Adrenal gland (tissue), 5 donors: Measurements from ENCODE around the gene ARHGEF26.

ENCODE experiments used
- CTCF ChIP-seq, 6 experiments: fragments of 450-650 bp in 4 of 6; fragments of 200-600 bp in 2 of 6; sonication (generic) in 1 of 6; IDR thresholded peaks; 1 replicate in 5 of 6; 2 replicates in 1 of 6; pipeline versions ENCODE4 v1.5.1 to v1.8.0; 2016 to 2021; ENCODE audit warnings: antibody characterized with exemption in 6 of 6, mild to moderate bottlenecking in 2 of 6, moderate library complexity in 1 of 6
- POLR2A ChIP-seq, 2 donors: fragments of 450-650 bp; IDR thresholded peaks; one replicate each; pipeline ENCODE4 v1.6.1; 2017; ENCODE audit warnings: antibody characterized with exemption in 2 of 2, mild to moderate bottlenecking in 2 of 2, moderate library complexity in 1 of 2
- donor health status: DM: no; HTN: no; CAD: no.

GRCh38 chr3:154307363-154307762 is 186.2 kb downstream of the ARHGEF26 start:
- TF ChIP-seq CTCF (IDR thresholded peaks at IDR 0.05) = no peak
- no peak for TF ChIP-seq POLR2A (IDR thresholded peaks at IDR 0.05)
